HG03064 (cell line): Measurements from ENCODE around the gene SKAP1.
"Not testable (repeated sequence)": the region's sequence is repeated elsewhere in the genome, so short reads cannot be mapped to it uniquely, and the experiment has no call there.

Source experiments
- ATAC-seq: cut with Tn5 transposase; IDR thresholded peaks from one replicate; pipeline ENCODE4 v1.9.1; 2021; ENCODE audit warnings: low read depth; ENCODE audit not compliant: unreplicated experiment

Gene SKAP1

GRCh38 chr17:48251950-48252349 lies 178.1 kb downstream of the SKAP1 start:
- no peak for ATAC-seq

GRCh38 chr17:48250949-48251348 lies 179.1 kb downstream of the SKAP1 start:
- ATAC-seq: no peak

GRCh38 chr17:48250059-48250458 lies 180.0 kb downstream of the SKAP1 start:
- not testable (repeated sequence) for ATAC-seq

- ATAC-seq: no peak
These were observed 182.4 kb downstream of the SKAP1 start for GRCh38 chr17:48247603-48248002.

GRCh38 chr17:48247038-48247437 lies 183.0 kb downstream of the SKAP1 start:
- ATAC-seq: no peak

GRCh38 chr17:48246612-48247011 lies 183.4 kb downstream of the SKAP1 start:
- ATAC-seq: no peak

- not testable (repeated sequence) for ATAC-seq
These were observed 184.5 kb downstream of the SKAP1 start for GRCh38 chr17:48245465-48246033.

- no peak for ATAC-seq
These were observed 185.2 kb downstream of the SKAP1 start for GRCh38 chr17:48244814-48245213.

- no peak for ATAC-seq
These were observed 185.8 kb downstream of the SKAP1 start for GRCh38 chr17:48244121-48244711.

GRCh38 chr17:48241770-48242497 lies 188.1 kb downstream of the SKAP1 start:
- no peak for ATAC-seq

- peak; percentile 82 for ATAC-seq
These were observed 188.9 kb downstream of the SKAP1 start for GRCh38 chr17:48241131-48241591.

GRCh38 chr17:48240562-48241130 lies 189.4 kb downstream of the SKAP1 start:
- ATAC-seq: no peak

GRCh38 chr17:48240122-48240521 lies 189.9 kb downstream of the SKAP1 start:
- no peak for ATAC-seq

GRCh38 chr17:48239603-48239995 lies 190.4 kb downstream of the SKAP1 start:
- ATAC-seq: no peak

GRCh38 chr17:48238933-48239602 lies 190.9 kb downstream of the SKAP1 start:
- no peak for ATAC-seq

GRCh38 chr17:48237456-48237855 lies 192.6 kb downstream of the SKAP1 start:
- no peak for ATAC-seq

- no peak for ATAC-seq
These were observed 193.3 kb downstream of the SKAP1 start for GRCh38 chr17:48236681-48237134.

- ATAC-seq: no peak
These were observed 195.1 kb downstream of the SKAP1 start for GRCh38 chr17:48234922-48235321.

GRCh38 chr17:48231995-48232959 lies 197.7 kb downstream of the SKAP1 start:
- ATAC-seq: no peak

- ATAC-seq: no peak
These were observed 200.1 kb downstream of the SKAP1 start for GRCh38 chr17:48229936-48230335.
